Measurements from ENCODE around the gene CTNNA3.
A peak's percentile ranks its signal among the peaks of the same experiment; 100 is the strongest.

Gene CTNNA3

DNA sequence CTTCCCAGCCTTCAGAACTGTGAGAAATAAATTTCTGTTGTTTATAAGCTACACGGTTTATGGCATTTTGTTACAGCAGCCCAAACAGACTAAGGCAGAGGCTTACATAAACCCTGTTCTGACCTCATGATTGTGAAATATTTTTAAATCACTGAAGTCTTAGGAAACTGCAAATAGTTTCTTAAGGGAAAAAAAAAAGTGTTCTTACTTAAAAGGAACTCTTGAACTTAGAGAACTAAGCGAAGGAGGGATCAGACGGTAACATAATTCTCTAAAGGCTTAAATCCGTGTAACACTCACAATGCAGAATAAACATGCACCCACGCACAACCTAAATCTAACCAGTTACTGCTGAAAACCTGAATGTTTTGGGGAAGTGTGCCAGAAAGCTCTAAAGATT is 1519.2 kb downstream of the CTNNA3 start:
- peak; percentile 8 to 48 (median 42) for DNase-seq

DNA sequence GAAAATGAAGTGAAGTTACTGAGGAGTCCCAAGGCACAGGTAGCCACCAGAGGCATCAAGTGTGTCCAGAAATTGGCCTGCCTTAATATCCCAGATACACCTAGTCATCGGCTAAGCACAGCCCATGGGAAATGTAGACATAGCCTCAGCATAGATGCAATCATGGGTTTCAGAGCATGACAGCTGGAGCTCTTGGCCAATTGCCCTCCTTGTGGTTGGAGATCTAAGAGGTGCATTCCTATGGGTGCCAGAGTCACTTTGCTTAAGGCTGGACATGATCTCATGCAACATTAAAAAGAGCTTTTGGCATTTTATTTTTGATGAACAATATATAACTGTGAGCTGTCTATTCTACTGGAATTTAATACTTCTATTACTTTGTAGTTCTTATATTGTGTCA is 1528.2 kb downstream of the CTNNA3 start:
- no peak for DNase-seq

DNA sequence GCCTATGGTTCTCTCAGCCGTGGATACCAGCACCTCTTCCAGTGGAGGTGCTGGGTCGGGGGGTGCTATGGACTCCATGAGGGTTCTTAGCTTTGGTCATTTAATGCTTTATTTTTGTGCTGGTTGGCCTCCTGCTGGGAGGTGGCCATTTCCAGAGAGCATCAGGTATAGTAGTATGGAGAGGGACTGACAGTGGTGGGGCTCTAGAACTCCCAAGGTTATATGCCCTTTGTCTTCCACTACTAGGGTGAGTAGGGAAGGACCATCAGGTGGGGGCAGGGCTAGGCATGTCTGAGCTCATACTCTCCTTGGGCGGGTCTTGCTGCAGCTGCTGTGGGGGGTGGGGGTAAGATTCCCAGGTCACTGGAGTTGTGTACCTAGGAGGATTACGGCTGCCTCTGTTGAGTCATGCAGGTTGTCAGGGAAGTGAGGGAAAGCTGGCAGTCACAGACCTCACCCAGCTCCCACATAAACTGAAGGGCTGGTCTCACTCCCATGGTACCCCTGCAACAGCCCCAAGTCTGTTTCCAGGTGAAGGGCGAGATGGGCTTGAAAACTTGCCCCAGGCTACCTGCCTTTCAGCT is 1533.3 kb downstream of the CTNNA3 start:
- no peak for DNase-seq

DNA sequence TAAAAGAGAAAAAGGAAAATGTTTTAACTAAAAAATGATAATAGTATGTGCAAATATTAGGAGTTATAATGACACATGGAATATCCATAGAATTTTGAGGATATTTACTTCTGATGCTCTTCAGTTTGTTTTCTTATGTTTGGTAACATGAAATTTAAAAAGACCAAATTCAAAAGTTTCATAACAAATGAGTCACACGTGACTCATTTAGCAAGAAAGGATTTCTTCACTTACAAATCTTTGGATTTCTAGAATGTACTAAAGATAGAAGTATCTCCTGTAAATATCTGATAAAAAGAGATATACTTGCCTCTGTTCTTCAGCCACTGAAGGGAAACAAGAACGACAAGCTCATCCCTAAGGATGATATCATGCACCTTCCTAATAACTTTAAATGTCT is 1544.6 kb downstream of the CTNNA3 start:
- DNase-seq: peak in 2 of 3 donors; percentile 20 to 21

DNA sequence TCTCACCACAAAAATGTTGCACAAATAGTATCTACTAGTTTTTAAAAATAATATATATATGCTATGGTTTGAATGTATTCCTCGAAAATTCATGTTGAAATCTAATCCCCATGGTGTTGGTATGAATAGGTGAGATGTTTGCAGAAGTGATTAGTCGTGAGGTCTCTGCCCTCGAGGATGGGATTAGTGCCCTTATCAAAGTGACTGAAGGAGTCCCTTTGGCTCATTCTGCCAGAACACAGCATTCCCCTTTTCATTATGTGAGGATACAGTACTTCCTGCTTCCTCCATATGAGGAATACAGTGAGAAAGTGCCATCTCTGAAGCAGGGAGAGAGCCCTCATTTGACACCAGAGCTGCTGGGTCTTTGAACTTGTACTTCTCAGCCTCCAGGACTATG is 1547.7 kb downstream of the CTNNA3 start:
- no peak for DNase-seq

DNA sequence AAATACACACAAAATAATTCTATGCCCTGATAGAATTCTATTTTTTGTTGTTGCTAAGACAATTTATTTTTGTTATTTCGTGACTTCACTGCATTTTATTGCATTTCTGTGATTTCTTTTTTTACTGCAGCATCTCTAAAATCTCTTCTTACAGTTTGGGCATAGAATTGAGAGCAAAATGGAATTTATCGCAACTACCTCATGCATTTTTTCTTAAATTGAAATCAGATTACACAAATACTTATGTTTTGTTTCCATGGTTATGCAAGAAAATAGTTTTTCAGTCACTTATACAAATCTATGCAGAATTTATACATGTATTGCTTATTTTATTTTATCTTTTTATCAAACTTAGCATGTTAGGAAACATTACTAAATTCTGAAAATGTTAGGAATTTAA is 1552.0 kb downstream of the CTNNA3 start:
- no peak for DNase-seq

DNA sequence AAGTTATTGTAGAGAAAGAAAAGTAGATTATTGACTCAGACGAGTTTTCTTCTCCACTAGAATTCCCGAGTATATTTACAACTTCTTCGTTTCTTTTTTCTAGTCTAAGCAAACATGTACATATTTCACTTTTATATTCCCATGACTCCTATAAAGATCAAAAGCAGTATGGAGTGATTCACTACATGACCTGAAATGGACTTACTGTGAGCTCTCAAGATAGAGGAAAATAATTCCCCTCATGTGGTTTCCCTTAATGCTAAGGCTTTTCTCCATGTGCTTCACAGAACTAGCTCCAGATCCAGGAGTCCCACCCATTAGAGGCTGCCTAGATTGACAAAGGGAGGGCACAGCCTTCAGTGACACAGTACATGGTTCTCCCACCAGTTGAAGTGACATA is 1593.2 kb downstream of the CTNNA3 start:
- DNase-seq: no peak

DNA sequence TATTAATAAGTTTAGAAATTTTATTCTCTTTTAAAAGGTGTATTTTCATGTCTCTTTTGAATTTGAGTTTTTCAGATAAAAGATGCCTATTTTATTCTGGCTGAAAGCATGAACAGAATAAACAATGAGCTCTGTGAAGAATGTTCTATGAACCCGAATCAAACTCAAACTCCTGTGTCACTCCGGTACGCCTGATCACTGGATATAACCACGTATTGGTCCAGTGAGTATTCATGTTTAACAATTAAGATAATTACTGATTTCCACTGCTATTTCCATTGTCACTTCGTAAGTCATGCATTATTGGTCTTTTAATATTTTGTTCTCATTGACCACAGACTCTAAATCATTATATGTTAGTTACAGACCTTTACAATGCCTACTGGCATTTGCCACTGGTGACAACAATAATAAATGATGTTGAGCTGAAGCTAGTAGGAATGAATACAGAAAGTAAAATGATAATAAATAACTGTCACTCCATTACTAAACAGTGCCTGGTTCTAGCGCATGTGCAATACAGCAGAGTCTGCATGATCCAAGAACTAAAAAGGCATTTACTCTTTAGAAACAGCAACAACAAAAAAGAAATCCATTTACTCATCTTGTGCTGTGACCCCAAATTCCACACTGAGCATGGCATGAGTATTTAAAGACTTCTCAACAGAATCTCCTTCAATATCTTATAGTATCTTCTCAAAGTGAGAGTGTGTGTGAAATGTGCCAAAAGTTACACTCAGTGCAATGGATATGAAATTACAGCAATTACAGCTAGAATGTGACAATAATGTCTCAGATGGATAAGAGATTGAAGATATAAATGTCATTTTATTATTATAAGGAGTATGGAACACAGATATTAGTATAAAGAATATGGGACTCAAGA is 1597.2 kb downstream of the CTNNA3 start:
- no peak for DNase-seq

DNA sequence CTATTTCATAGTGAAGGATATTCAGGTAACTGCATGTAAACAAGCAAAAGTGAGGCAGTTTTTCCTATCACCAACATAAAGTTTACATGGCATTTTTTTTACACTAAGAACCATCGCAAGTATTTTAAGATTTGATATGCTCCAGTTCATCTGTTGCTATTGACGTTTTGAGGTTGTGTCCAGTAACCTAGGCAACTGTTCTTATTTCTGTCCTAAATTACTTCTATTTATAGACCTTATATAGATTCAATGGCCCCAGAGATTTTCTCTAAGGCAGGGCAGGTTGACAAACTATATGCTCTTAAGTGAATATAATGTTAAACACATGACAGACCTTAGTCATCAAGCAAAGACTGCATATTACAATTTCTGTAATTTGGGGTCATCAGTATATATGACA is 1600.4 kb downstream of the CTNNA3 start:
- DNase-seq: no peak

DNA sequence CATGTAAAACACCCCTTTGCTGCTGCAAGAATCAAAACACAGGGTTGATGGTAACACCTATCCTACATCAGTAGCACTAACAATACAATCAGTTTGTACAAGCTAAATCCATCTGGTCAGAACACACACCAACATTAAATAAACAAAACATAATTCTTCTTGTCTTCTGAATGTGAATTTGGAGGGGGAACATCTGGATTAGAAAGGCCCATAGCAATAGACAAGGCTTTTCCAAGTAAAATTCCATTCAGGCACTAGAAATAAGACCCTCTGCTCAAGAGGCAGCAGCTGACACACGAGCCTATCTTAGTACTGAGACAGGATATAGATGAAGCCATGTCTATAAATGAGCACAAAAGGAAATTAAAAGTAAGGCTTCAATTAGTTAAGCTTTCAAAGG is 1610.1 kb downstream of the CTNNA3 start:
- DNase-seq: no peak

DNA sequence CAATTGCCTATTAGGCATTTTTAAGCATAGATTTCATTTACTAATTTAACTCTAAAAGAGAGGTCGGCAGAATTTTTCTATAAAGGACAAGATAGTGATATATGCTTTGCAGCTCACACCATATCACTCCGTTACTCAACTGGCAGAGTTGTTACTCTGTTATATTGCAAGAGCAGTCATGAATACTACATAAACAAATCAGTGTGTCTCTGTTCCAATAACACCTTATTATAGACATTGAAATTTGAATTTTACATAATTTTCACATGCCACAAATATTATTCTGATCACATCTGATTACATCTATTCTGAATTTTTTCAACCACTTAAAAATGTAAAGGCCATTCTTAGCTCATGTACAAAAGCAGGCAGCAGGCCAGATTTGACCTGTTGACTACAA is 1624.1 kb downstream of the CTNNA3 start:
- DNase-seq: no peak

DNA sequence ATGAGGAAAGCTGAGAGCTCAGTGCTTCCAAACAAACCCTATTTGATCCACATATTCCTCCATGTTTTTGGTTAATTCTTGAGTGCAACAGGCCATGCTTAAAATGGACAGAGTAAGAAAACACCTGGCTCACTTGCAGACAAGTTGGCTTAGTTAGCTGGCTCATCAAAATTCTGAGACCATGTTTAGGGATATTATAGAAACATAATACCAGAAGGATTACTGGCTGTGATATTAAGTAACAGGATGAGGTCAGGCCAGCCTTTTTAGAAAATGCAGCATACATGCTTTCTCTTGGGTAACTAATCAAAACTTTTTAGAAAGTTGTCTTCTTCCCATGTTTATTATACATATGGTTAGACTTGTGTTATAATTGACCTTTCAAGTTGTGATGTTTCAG is 1637.4 kb downstream of the CTNNA3 start:
- no peak for DNase-seq

DNA sequence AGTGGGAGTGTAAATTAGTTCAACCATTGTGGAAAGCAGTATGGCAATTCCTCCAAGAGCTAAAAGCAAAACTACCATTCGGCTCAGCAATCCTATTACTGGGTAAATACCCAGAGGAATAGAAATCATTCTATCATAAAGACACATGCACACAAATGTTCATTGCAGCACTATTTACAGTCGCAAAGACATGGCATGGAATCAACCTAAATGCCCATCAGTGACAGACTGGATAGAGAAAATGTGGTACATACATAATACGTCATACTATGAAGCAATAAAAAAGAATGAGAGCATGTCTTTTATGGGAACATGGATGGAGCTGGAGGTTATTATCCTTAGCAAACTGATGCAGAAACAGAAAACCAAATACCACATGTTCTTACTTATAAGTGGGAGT is 1646.7 kb downstream of the CTNNA3 start:
- no peak for DNase-seq

DNA sequence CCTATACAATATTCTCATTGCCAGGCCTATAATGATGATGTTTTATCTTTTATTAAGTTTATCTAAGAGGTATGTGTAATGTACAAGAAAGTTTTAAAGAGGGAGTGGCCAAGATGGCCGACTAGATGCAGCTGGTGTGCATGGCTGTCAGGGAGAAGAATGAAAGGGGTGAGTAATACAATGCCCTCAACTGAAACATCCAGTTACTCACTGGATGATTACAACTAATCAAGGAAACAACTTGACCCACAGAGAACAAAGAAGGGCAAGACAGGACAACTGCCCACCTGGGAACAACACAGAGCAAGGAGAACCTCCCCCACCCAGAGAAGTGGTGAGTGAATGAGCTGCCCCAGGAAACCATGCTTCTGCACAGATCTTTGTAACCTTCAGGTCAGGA is 1650.1 kb downstream of the CTNNA3 start:
- DNase-seq: no peak

DNA sequence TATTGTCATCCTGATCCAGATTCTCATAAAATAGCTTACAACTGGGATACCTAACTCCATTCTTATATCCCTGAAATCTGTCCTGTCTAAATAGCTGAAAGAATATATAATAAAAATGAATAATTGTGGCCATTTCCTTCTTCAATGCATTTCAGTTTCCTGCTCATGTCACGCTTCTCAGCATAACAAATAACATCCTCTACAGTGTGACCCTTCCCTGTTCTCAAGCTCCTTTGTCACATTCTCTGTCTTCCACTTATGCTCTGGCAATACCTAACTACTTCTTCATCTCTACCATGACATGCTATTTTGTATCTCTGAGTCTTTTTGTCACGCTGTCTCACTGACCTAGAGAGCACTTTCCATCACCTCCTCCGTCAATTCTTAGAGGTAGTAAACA is 1654.2 kb downstream of the CTNNA3 start:
- DNase-seq: no peak

DNA sequence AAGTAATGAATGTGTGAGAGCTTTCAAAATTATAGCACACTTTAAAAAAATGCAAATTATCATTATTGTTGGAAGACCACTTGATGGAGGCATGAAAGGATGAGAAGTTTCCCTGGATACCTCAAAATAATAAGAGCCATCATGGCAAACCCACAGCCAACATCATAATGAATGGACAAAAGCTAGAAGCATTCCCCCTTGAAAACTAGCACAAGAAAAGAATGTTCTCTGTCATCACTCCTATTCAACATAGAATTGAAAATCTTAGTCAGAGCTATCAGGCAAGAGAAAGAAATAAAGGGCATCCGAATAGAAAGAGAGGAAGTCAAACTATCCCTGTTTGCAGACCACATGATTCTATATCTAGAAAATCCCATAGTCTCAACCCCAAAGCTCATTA is 1657.4 kb downstream of the CTNNA3 start:
- no peak for DNase-seq

DNA sequence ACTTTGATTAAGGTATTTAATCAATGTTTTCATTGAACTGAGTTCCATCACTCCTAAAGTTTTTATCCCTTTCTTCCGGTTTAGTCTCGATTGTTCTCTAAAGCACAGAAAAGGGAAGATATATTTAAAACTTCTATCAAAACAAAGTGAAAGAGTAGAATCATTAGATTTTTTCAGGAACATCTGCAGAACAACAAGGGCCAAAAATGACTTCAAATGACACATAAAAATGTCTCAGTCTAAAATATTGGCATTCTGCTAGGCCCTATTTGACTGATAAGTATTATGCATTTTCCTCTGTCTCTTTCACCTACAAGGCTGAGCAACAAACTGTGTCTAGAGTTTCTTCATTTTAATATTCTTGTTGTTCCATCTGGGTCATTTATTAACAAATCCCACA is 1669.7 kb downstream of the CTNNA3 start:
- no peak for DNase-seq

DNA sequence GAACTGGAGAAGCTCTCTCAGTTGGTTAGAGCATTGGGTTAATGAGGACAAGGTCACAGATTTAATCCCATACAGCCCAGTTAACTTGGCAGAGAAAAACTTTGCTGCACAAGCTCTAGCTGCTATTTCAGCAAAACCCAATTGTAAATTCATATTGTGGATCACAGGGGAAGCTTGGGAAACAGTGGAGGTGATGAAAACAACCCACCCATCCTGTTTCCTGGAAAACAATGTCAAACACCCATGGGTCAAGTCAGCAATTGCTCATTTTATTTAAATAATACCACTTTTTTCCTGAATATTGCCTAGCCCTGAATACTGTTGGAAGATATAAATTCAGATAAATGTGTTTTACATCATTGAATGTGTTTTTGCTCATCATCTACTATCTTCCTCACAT is 1670.8 kb downstream of the CTNNA3 start:
- no peak for DNase-seq

DNA sequence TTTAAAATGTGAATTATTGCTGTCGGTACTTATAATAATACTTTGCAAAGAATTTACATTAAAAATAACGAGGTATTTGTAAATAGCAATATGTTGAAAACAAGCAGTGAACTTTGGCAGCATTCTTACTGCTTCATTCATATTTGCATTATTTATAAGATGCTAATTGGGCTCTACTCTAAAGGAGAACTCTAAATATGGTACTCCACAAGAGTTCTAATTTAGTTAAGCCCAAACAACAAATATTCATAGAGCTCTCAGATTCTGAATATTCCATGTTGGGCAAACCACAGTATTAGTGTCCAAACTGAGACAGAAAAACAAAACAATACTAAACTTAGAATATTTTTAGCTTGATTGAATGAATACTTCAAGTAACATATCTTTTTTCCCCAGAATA is 1674.6 kb downstream of the CTNNA3 start:
- no peak for DNase-seq

DNA sequence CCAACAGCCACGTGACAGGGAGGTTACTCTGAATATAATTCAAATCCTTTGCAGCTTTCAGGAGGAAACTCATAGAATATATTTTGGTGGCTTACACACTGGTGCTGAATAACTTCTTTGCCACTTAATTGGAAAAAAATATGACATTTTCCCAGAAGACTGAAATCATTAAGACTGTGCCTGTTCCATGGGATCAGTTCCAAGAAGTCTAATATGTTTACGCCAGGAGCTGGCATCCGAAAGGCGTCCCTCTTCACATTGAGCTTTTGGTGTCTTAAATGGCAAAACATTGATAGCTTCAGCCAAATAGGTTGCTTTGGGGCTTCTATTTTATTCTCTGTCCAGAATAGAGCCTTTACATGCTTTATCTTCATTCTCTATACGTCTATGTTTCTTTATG is 1687.8 kb downstream of the CTNNA3 start:
- DNase-seq: no peak

DNA sequence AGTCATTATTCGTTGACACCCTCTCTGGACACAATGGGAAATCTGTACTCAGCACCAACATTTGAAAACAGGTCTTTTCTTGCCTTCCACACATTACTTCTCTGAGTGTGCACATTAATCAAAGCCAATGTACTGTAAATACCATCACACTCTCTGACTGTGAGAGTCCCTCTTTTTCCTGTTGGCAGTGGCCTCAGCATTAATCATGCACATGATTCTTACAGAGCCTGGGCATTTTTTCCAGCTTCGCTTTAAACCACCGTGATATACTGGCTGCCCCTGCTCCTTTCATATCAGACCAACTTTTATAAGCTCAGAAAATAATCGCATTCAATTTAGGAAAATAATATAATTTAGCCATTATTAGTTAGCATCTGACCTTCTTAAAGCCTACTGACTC is 1689.6 kb downstream of the CTNNA3 start:
- no peak for DNase-seq

DNA sequence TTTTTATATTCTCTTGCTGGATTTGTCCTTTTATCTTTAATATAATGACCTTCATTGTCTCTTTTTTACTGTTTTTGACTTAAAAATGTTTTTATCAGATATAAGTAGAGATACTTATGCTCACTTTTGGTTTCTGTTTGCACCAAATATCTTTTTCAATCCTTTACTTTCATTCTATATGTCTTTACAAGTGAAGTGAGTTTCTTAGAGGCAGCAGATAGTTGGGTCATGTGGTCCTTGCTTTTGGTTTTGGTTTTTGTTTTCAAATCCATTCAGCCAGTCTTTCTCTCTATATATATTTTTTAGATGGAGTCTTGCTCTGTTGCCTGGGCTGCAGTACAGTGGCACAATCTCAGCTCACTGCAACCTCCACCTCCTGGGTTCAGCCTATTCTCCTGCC is 1702.5 kb downstream of the CTNNA3 start:
- DNase-seq: no peak

DNA sequence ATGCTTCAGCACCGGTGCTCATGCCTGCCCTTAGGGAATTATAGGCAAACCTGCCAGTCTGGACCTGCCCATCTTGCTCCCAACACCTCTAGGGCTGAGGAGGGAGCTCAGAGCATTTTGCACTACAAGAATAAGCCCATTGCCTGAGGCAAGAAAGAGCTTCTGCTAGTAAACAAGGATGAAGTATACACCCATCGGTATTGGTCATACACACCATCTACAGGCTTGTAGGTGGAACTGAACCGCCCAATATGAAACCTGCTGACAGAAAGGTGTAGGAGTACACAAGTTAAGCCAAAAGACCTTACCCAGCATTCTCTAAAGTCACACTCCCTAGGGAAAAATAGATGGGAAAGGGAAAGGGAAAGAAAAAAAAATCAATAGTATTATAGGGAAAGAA is 1727.1 kb downstream of the CTNNA3 start:
- no peak for DNase-seq

DNA sequence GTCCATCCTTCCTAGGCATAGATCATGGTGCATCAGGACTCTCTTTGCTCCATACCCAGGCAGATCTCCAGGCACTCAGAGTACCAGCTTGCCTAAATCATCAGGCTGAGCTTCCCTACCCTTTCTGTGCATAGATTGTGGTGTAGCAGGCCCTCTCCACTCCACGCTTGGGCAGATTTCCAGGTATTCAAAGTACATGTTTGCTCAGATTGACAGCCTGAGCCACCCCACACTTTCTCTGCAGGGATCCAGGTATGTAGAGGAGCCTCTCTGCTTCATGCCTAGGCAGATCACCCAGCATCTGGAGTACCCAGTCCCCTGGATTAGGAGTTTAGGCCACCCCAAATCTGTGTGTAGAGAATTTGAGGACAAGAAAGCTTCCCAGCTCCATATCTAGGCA is 1727.6 kb downstream of the CTNNA3 start:
- no peak for DNase-seq

DNA sequence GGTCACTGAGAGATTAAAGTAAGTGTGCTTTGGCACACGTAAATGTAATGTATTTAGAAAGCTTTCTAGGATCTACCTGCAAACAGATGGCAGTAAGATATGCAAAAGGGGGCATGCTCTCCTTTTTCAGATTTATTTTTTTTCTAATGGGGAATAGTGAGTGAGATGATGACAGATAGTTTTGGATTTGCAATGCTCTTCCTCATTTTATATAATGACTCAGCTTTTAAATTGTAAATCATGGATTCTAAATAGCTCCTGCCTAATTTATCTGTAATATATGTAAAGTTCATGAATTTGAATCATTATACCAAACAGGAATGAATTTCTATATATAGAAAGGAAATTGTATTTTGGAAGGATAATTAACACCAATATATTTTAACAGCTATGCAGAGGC is 1731.8 kb downstream of the CTNNA3 start:
- DNase-seq: no peak
